ENCODE results near the gene DTNB.
A peak's percentile ranks its signal among the peaks of the same experiment; 100 is the strongest.

DTNB gene

GRCh38 chr2:25380023-25380422, 293.4 kb downstream of the DTNB start:
- DNase-seq, result no peak

GRCh38 chr2:25379535-25379934, 293.8 kb downstream of the DTNB start:
- DNase-seq, result no peak

GRCh38 chr2:25378731-25379490, 294.5 kb downstream of the DTNB start:
- DNase-seq, result no peak

- DNase-seq, result no peak
Measured at GRCh38 chr2:25377822-25378421, 295.5 kb downstream of the DTNB start.

GRCh38 chr2:25376750-25377621, 296.4 kb downstream of the DTNB start:
- peak; percentile 94 for DNase-seq

GRCh38 chr2:25375989-25376545, 297.3 kb downstream of the DTNB start:
- DNase-seq, result no peak

DNA sequence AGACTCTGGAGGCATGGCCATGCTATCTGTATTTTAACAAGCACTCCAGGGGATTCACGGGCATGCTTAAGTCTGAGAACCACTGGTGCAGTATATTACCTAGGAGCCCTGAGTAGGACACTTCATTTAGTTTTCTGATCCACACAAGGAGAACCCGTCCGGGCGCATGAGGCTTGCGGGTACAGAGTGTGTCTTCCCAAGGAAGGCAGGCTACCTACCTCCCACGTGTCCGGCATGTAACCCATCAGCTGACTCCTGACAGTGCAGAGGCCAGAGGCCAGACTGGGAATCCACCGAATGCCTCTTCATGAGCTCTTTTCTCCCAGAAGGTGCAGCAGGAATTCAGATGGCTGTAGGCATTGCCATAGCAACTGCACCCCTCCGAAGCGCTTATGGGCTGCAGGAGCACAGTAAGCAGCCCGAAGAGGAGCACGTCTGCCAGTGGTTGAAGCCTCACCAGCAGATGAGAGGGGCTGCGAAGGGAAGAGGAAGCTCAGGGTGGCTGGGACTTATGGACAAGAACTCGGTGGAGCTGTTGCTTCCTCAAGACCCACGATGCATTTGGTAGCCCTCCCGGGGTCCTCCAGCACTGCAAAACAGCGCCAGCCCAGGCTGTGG, 297.9 kb downstream of the DTNB start:
- peak; percentile 41 for DNase-seq

- DNase-seq, result no peak
Measured at GRCh38 chr2:25374827-25375226, 298.6 kb downstream of the DTNB start.

GRCh38 chr2:25374411-25374810, 299.0 kb downstream of the DTNB start:
- no peak for DNase-seq

GRCh38 chr2:25373269-25373981, 300.0 kb downstream of the DTNB start:
- DNase-seq, result no peak

GRCh38 chr2:25372405-25373268, 300.7 kb downstream of the DTNB start:
- DNase-seq, result peak; percentile 91

GRCh38 chr2:25371253-25372241, 301.8 kb downstream of the DTNB start:
- DNase-seq, result peak; percentile 36

- DNase-seq, result no peak
Measured at GRCh38 chr2:25369876-25370275, 303.5 kb downstream of the DTNB start.

DNA sequence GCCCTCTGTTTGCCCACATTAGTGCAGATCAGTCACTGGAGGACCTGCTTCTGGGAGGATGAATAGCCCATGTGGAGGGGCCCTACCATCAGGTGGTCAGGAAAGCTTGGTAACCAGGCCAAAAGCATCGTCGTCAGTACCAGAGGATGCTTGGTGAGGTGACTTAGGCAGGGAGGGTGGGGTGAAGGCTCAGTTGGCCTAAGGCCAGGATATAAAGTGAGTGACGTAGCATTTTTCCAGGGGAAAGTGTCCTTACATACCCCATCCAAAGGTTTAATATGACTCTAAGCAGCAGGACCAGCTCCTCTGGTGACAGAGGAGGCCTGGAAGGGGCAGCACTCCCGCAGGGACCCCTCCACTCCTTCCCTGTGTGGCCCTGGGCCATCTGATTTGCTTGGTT, 303.9 kb downstream of the DTNB start:
- no peak for DNase-seq

DNA sequence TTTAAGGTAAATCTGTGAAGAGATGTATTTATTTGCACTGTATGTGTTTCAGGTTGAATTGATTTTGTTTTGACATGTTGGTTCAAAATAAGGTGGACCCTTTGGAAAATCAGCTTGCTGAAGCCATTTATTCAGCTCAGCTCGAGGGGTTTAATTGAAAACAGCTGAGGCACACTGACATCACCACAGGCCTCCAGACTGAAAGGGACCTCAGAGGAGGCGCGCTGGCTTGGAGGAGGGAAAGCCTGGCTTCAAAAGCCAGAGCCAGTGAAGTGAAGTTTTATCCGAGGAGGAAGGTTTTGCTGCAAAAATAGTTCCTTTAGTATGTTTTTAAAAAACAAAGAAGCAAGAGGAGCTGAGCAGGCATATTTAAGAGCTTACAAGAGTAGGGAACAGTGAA, 304.7 kb downstream of the DTNB start:
- peak; percentile 34 for DNase-seq

GRCh38 chr2:25367296-25367695, 306.1 kb downstream of the DTNB start:
- no peak for DNase-seq

DNA sequence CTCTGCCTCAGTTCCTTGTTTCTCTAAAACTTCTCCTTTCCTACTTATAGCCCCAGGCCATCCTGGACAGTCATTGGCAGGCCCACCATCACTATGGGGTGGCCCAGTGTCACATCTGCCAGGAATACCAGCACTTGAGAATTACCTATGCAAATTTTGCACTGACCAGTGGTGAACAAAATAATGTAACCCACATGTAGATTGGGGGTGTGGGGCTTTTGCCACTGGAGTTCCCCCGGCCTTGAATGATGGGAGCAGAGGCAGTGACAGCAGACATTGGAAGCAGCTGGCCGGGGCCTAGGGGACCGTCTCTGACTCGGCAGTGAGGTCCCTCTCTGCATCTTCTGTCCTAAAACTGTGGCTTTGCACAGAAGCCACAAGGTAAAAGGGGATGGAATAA, 306.7 kb downstream of the DTNB start:
- DNase-seq, result no peak

DNA sequence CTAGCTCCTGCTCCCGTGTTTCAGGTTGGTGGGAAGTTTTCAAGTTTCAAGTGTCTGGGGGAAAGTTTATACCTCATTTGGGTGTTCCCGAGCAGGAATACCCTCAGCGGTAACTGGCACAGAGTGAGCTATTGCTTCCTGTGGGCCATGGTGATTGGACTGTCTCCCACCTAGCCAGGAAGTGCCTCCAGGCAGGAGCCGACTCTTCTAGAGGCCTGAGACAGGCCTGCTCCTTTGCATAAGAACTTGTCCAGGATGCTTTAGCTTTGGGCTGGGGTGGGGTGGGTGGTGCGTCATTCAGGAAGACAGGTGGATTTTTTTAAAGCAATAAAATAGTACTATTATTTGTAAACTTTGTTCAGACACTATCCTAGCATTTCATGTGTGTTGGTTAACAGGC, 308.1 kb downstream of the DTNB start:
- no peak for DNase-seq

- DNase-seq, result no peak
Measured at GRCh38 chr2:25363733-25364132, 309.6 kb downstream of the DTNB start.
